GDM1 (cell line): ENCODE measurements around the gene OR6B1.

Experiments used
- DNase-seq: peaks from one replicate; lab custom pipeline; 2025; lab: John Stamatoyannopoulos, UW

OR6B1 gene

DNA sequence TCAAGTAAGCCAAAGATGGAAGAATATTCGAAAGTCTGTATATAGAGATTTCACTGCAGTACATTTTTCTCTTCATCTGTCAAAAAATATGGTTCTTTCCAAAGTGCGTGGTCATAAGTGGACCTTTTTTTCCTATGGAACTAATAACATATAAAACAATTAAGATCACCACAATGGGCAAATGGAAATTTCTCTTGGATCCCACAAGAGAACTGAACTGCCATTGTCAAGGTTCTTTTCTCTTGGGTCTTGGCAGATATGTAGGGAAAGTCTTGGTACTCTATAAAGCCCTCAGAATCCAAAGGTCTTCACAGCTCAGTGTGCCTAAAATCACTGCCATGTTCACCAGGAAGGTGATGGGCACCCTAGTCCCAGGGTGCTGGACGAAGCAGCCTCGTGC, at the start of gene OR6B1:
Gene OR6B1, plus strand, starts transcription at position 301 of the 400 bp plus-strand sequence. CDS start 3,677 bp downstream, outside the sequence.
- no peak for DNase-seq

DNA sequence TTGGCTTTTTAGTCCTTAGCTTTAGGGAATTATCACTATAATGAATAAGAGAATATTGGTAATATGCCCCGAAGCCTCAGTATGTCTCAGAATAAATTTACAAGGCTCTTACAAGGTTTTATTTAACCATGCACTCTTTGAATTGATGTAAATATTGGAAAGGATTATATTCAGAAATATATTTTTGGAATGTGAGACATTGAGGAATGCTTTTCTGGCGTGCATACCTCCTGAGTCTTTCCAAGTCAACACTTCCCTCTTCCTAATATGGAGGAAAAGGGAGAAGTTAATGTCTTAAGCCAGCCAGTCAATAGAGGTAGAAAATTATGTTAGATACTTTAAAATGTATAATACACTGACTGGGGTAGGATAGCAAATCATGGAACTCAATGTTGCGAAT, 46.7 kb upstream of the OR6B1 start:
- no peak for DNase-seq

DNA sequence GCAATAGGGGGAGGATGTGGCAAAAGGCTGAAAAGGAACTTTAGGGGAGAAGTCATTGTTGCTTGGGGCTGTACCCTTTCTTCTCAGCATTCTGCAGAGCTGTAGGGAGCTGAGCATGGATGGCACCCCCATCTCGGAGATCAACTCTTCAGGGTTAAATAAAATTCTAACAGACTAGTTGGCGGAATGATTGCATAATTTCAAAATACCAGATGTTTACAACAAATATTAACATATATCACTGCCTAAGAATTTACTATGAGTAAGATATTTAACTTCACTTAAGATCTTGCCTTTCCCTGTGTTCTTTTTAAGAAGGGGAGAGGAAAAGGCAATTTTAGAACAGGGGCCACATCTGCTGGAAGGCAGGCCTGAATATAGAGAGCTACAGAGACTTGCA, 46.0 kb upstream of the OR6B1 start:
- DNase-seq, result no peak

DNA sequence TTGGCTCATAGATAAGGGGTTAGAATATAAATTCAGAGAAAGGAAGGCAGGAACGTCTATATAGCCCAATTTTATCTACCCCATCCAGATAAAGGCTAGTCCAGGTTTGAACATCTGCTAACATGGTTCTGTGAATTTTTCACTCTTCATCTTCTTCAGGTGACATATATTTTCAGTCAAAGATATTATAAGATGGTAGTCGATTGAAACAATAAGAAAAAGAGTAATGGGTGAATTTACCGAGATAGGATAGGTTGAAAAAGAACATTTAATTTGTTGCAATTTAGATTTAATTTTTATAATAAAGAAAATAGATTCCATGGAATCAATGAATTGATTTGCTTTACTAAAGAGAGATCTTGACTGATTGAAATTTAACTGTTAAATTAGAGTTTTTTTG, 45.6 kb upstream of the OR6B1 start, which contains the start of gene OR2F1:
Gene OR2F1, plus strand, starts transcription at position 301 of the 400 bp plus-strand sequence. CDS start 5,127 bp downstream, outside the sequence.
- no peak for DNase-seq

DNA sequence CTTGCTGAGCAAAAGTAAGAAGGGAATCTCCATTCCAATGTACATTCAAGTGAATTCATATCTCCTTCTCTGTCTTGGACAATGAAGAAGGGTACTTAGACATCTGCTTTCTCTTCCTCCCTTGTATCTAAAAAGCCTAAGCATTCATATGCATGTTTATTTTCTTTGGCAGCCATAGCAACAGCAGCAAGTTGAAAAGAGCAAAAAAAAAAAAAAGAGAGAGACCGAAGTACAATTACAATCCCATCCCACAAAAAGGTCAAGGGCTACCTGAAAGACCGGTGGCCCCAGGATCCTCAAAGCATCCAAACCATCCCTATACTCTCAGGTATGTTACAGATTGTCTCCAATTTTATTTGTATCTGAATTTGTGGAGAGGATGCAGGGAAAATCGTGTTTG, 41.3 kb upstream of the OR6B1 start:
- DNase-seq, result no peak

DNA sequence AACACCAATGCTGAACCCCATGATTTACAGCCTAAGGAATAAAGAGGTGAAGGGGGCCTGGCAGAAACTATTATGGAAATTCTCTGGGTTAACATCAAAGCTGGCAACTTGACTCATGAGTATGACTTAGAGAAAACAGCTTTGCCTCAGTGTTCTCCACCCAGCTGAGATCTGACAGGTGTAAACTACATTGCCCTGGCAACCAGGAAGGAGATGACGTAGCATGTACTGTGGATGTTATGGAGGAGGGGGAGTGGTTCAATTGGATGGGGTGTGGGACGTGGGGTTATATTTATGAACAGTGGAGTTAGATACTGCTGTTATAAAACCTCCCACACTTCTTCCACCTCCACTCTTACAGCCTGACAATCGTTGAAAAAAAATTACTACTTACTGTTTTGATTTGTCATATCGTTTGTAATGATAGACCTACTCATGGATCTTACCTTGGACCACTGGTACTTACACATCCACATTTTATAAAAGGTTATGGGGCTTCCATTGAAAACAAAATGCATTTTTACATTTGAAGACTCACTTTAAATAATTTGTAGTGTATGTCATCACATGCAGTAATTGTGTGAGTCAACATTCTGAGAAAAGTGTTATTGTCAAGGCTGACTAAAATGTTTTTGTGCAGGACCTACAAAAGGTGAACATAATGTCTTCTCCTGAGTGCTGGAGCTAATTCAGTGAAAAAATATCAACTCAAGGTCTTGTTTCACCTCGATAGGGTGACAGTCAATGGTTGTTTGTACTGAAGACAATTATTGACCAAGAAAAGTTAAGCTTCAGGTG, 39.1 kb upstream of the OR6B1 start:
- DNase-seq, result no peak

DNA sequence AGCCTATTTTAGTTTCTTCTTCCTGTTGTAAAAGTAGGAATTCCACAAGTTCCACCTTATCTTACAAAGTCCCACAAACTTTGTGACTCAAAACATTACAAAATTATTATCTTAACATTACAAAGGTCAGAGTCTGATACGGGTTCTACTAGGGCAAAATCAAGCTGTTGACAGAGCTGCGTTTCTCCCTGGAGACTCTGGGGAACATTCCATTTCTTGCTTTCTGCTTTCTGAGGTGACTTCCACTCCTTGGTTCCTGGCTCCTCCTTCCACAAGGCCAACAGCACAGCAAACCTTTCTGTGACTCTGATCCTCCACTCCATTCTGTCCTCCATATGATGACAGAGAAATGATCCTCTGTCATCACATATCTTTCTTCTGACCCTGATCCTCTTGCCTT, 34.8 kb upstream of the OR6B1 start:
- no peak for DNase-seq

DNA sequence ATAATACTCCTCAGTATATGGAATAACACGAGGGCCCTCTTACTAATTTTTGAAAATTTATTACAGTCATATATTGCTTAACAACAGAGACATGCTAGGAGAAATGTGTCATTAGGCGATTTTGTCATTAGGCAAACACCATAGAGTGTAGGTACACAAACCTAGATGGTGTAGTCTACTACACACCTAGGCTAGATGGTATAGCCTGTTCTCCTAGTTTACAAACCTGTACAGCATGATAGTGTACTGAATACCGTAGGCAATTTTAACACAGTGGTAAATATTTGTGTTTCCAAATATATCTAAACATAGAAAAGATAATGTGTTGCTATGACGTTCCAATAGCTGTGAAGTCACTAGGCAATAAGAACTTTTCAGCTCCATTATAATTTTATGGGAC, 32.7 kb upstream of the OR6B1 start:
- DNase-seq, result no peak

DNA sequence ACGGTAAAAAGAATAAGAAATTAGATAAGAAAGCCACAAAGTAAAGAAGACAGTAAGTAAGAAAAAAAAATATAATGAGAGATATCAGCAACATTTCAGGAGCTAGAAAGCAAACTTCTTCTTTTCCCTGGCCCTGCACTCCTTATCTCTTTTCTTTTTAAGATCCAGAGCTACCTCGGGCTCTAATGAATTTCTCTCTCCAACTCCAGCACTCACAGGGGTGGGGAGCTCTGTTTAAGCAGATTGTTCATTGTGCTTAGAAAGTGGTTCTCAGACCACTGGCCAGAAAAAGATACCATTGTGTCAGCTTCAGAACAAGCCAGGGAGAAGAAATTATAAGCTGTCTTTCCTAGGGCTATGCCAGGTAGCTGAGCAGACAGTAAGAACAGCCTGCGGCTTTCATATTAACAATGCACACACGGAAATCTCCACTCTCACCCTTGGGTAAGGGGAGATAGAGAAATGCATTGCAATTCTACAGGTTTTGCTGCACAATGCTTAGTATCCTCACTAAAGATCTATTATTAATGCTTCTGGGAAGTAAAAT, 26.2 kb upstream of the OR6B1 start:
- no peak for DNase-seq

DNA sequence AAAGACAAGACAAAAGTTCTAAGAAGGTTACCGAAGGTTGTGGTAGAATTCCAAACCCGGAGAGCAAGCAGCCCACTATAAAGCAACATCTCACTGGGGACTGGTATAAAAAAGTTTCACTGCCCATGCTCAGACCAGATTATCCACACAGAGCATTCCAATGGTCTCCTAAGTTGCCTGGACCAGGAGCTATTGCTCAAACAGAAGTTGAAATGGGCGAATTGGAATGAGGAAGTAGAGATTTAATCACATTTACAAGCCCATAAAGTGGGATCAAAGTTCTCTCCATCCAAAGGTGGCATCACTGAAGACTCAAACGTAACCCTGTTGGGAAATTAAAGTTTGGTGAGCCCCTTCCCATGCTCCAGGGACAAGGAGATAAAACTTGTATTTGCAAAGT, 25.7 kb upstream of the OR6B1 start:
- DNase-seq, result no peak

DNA sequence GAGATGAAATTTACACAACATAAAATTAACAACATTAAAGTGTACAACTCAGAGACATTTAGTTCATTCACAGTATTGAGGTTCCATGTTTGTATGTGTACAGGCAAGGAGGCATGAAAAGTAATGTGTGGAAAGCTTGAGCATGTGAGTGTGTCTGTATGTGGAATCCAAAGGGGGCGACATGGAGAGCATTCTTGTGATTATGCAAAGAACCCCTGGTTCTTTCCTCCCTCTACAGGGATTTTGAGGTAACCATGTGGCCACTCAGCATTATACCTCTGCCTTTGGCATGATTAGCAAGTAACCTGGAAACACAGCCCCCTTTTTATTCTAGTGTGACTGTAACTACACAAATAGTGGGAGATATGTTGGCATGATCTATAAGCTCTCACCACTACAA, 24.5 kb upstream of the OR6B1 start:
- no peak for DNase-seq

DNA sequence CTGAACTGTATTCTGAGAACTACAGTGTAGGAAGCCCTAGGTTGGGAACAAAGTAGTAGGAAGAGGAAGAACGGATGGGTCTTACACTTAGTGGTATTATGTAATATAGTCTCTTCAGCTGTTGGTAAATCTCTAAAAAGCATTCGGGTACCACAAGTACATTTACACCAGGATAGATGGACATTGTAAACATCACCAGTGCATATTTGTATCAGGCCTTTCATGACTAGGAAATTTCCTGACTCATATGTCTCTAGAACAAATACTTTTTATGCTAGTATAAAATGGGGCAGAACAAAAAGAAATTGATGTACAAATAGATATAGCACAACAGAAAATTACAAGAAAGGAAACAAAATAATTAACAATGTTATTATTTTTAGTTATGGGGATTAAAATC, 21.5 kb upstream of the OR6B1 start:
- DNase-seq, result no peak

DNA sequence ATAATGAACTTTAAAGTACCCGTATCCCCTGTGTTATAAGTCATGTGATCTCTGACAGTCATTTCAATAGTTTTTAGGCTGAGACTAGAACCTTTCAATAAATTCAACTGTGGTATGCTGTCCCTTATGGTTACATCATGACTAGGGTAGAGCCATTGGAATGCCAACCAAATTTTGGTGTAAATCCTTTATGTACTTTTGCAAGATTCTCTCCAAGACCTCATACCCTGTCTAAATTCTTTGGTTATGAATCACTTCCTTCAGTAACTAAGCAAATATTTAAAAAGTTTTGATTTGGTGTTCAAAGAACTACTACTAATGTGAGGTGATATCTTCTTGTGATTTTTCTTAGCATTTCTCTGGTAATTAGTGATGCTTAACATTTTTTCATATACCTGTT, 20.8 kb upstream of the OR6B1 start:
- no peak for DNase-seq

DNA sequence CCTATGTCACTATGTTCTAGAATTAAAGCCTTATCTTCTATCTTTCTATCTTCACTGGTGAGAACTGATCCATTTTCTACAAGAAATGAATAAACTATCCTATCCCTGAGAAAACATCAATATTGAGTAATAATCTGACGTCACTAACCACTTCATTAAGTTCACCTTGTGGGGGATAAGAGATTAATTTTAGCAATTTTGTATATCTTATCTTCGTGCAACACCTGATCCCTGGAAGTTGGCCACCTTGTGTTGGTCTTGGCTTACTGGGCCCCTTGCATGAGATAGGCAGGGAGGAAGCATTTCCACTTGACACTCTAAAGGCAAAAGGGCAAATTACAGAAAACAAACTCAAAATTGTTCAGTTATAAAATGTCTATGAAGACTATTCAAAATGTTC, 20.1 kb upstream of the OR6B1 start:
- DNase-seq, result no peak

DNA sequence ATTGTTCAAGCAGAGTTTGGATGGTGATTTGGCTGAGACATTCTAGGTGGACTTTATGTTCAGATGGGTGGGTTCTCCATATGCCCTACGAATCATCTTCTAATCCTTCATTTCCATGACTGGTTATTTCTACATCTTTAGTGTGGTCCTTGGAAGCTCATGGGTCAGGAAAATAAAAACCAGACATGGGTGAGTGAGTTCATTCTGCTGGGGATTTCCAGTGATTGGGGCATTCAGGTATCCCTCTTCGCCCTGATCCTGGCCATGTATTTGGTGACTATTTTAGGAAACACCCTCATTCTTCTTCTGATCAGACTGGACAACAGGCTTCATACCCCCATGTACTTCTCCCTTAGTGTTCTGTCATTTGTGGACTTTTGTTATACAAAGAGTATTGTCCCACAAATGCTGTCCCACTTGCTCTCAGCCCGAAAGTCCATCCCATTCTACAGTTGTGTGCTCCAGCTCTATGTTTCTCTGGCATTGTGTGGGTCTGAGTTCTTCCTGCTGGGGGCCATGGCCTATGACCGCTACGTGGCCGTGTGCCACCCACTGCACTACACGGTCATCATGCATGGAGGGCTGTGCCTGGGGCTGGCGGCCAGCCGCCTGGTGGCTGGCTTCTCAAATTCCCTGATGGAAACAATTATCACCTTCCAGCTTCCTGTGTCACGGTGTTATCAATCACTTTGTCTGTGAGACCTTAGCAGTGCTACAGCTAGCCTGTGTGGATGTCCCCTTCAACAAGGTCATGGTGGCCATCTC, 19.2 kb upstream of the OR6B1 start:
- DNase-seq, result no peak

DNA sequence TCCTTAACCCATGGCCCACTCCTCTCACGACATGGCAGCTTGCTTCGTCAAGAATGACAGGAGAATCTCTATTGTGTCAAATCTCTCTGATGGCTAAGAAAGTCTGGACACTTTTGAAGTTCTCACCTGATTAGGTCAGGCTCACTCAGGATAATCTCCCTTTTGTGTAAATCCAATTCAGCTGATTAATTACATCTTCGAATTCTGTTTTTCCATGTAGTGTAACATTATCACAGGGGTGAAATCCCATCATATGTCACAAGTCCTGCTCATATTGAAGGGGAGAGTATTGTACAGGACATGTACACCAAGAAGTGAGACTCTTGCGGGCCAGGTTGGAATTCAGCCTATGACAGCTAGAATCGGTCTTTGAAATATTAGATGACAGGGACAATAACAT, 16.2 kb upstream of the OR6B1 start:
- no peak for DNase-seq

DNA sequence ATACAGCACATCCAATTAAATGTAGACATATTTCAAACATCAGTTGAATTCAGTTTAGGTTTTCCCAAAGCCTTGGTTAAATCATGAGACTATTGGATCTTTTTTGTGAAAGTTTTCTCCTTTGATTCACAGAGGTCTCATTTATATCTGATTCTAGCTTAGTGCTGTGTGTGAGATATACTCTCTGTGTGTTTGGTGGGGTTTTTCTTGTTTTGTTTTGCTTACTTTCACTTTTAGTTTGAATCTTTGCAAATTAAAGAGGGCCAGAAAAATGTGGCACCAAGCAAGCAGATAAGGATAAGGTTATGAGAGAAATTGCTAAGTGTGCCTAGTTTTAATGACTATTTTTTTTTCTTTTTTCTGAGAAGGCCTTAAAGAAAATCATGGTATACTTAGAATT, 12.6 kb upstream of the OR6B1 start:
- DNase-seq, result no peak

DNA sequence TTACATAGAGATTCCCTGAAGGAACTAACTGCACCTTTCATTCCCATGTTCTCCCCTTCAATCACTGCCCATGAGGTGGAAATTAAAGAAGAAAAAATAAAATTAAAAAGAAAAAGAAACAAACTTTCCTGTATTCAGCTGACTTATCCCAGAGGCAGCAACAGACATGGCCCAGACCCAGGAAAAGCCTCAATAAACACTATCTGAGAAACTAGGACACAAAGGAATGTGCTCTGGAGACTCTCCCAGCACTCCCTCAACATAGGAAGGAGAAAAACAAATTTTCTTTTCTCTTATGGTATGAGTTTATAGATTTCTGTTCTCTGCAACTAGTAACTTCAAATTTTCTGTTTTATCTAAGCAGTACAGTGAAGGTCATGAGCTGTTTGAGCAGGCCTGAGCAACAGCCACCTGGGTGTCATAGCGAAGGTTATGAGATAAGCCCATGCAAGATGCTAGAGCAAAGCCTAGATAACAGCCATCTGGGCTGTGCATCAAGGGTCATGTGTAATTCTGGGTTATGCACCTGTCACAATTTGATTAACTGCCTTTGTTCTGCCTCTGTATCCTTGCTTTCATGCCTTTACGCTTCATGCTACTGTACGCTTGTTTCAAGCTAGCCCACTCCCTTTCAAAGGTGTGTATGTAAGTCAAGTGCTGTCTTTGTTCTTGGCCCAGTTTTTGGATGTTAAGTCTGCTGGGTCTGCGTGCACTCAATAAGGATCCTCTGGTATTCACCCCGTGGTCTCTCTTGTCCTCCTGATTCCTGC, 11.0 kb upstream of the OR6B1 start:
- no peak for DNase-seq

DNA sequence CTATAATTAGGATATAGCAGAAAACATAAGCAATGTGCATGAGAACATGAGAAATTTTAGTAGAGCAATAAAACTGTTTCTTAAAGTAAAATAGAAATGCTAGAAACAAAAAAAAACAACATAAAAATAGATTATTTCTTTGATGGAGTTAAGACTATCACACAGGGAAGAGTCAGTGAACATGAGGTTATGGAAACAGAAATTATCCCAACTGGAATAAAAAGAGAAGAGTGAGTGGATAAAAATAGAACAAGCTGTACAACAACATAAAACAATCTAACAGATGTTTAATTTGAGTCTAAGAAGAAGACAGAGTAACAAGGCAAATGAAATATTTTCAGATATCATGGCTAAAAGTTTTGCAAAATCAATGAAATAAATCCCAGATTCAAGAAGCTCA, 7.5 kb upstream of the OR6B1 start:
- DNase-seq, result no peak

DNA sequence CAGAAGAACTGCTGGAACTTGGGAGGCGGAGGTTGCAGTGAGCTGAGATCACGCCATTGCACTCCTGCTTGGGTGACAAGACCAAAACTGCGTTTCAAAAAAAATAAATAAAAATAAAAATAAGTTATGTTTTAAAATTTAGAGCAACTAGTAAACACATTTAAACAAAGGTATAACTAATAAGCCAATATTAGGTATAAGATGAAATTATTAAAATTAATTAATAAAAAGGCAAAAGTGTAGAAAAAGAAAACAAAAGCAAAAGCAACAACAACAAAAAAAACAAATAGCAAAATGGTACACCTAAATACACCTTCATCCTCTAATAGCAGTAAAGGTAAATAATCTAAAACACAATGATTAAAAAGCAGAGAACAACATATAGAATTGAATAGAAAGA, 6.2 kb upstream of the OR6B1 start:
- no peak for DNase-seq

DNA sequence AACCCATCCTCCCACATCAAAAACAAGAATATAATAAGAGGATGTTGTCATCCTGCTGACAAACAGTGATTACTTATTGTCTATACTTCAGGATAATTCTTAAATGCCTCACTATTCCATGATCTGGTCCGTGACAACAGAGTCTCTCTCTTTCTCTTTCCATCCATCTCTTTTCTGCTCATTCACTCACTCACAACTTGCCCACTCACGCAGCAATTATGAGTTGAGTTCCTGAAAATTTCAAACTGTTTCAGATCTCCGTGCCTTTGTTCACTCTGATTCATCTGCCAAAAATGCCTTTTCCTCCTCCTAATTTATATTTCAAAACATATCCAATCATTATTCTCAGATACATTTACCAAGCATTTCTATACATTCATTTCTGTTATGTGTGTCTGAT, 1.4 kb downstream of the OR6B1 start:
- DNase-seq, result no peak

DNA sequence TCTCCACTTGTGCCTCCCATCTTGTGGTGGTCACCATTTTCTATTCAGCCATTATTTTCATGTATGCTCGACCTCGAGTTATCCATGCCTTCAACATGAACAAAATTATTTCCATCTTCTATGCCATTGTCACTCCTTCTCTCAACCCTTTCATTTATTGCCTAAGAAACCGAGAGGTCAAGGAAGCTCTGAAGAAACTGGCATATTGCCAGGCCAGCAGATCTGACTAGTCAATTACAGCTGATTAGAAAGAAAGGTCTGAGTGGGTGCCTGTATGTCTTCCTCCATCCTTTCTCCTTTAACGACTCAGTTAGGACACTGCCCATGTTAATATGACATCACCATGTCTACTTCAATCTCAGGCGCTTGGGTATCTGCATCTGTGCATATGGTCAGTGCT, 4.6 kb downstream of the OR6B1 start:
- DNase-seq, result no peak
